NOMO-1 treated with DMSO at 0.1 percent for 48 hours (cell line): ENCODE data around the gene EPN2.

ENCODE experiments used
- DNase-seq: peaks from one replicate; lab custom pipeline; 2025; ENCODE audit not compliant: unreplicated experiment; lab: John Stamatoyannopoulos, UW

The EPN2 gene

DNA sequence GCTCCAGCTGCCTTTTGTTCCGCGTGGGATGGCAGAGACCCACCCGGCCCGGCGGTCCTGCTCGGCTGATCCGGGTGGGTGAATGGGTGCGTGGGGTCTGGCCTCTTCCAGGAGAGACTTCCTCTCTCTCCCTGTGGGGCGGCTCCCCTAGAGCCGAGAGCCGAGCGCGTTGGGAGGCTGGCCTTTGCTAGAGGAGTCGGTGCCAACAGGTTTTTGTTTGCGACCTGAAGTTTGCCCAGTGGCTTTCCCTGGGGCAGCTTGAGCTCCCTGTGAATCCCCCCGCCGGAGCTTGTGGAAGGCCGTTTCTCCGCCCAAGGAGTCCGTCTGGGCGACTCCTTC lies 970 bp downstream of the EPN2 start:
- DNase-seq, result no peak

DNA sequence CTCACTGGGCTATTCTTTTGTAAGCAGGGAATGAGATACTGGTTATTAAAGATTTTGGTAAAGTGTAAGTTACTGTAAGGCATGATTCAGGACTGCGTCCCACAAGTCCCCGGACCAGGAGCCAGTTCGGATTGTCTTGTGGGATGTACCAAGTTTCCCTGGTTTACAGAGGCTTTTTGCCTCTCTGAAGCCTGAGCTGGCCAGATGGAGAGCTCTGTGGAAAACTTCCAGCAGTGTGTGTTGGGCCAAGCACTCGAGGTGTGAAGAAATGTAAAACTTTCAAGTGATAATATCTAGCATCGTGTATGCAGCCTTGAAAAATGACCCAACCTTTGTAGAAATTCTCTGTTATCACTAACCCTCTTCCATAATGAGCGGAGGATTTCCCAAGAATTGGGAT lies 2.4 kb downstream of the EPN2 start:
- DNase-seq, result no peak

- DNase-seq, result no peak
Observed at GRCh38 chr17:19242323-19242722, 5.2 kb downstream of the EPN2 start.

- no peak for DNase-seq
Observed at GRCh38 chr17:19242926-19243325, 5.8 kb downstream of the EPN2 start.

GRCh38 chr17:19243838-19244237 lies 6.7 kb downstream of the EPN2 start:
- no peak for DNase-seq

DNA sequence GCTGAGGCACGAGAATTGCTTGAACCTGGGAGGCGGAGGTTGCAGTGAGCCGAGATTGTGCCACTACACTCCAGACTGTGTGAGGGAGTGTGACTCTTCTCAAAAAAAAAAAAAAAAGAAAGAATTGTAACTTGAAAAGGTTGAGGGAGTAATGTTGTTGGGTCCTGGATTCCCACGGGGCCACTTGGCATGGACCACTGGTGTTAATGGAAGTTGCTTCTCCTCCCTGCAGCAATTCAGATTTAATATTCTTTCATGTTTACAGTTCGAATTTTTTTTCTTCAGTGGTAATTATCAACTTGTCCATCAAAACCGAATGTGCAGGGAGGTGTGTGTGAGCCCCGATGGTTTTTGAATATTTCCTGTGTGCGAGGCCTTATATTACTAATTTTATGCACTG lies 7.2 kb downstream of the EPN2 start:
- no peak for DNase-seq

DNA sequence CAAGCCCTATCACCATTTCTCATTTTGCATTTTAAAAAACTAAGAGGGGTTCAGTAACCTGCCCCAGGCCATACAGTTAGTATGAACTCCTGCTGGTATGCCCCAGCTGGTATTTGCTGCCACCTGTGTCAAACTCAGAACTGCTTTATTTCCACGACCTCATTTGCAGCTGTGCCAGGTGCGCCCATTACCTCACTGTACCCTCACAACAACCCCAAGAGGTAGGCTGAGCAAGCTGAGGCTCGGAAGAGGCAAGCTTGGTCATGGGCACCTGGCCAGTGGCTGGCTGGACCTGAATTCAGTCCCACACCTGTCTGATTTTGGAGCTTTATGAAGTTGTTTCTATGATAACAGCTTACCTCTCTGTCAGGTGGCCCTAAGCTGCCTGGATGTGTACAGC lies 7.6 kb downstream of the EPN2 start:
- no peak for DNase-seq

- no peak for DNase-seq
Observed at GRCh38 chr17:19247473-19247872, 10.3 kb downstream of the EPN2 start.

GRCh38 chr17:19248151-19248927 lies 11.2 kb downstream of the EPN2 start:
- peak; percentile 30 for DNase-seq

GRCh38 chr17:19248928-19249574 lies 11.9 kb downstream of the EPN2 start:
- no peak for DNase-seq

DNA sequence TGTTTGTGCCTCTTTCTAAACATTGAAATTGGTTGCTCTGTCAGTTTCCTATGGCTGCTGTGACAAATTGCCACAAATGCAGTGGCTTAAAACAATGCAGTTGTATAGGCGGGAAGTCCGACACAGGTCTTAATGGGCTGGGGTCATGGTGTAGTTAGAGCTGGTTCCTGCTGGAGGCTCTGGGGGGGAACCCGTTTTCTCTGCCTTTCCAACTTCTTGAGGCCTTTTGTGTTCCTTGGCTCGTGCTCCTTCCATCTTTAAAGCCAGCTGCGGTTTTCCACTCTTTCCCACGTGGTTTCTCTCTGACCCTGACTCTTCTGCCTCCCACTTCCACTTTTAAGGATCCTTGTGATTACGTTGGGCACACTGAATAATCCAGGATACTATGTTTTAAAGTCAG lies 12.5 kb downstream of the EPN2 start:
- DNase-seq, result no peak

- no peak for DNase-seq
Observed at GRCh38 chr17:19250421-19251173, 13.4 kb downstream of the EPN2 start.

GRCh38 chr17:19253112-19253511 lies 15.9 kb downstream of the EPN2 start:
- no peak for DNase-seq

GRCh38 chr17:19254651-19255050 lies 17.5 kb downstream of the EPN2 start:
- no peak for DNase-seq

- DNase-seq, result no peak
Observed at GRCh38 chr17:19255279-19255678, 18.1 kb downstream of the EPN2 start.

DNA sequence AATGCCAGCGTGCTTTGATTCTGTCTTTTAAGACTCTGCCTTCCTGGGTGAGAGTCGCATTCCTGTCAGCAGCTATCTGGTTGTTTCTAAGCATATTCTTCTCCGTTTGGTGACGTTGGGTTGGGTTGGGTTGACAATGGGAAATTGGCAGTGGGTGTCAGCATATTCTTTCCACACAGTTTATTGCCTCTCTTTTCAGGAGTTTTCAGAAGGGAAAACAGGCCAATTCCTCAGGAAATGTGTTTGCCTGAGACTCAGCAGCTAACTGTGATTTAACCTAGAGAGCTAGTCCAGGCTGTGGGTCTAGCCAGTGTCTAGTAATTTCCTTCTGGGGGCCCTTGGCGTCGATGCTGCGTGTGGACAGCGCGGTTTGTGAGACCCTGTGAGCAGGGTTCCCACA lies 21.2 kb downstream of the EPN2 start:
- no peak for DNase-seq

DNA sequence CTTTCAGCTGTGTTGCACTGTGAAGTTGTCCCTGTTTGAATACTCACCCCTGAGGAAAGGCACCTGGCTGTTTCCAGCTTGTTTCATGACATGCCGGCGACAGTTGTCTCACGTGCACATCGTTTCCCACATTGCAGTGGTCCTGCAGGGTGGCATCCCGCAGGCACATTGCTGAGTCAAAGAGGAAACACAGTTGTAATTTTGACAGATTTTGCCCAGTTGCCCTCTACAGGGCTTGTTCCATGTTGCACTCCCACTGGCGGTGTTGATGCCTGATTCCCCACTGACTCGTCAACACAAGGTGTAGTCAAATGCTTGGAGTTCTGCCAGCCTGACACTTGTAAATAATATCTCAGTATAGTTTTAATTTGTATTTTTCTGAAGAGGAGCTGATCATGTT lies 23.8 kb downstream of the EPN2 start:
- DNase-seq, result no peak

GRCh38 chr17:19261426-19261825 lies 24.3 kb downstream of the EPN2 start:
- DNase-seq, result no peak

DNA sequence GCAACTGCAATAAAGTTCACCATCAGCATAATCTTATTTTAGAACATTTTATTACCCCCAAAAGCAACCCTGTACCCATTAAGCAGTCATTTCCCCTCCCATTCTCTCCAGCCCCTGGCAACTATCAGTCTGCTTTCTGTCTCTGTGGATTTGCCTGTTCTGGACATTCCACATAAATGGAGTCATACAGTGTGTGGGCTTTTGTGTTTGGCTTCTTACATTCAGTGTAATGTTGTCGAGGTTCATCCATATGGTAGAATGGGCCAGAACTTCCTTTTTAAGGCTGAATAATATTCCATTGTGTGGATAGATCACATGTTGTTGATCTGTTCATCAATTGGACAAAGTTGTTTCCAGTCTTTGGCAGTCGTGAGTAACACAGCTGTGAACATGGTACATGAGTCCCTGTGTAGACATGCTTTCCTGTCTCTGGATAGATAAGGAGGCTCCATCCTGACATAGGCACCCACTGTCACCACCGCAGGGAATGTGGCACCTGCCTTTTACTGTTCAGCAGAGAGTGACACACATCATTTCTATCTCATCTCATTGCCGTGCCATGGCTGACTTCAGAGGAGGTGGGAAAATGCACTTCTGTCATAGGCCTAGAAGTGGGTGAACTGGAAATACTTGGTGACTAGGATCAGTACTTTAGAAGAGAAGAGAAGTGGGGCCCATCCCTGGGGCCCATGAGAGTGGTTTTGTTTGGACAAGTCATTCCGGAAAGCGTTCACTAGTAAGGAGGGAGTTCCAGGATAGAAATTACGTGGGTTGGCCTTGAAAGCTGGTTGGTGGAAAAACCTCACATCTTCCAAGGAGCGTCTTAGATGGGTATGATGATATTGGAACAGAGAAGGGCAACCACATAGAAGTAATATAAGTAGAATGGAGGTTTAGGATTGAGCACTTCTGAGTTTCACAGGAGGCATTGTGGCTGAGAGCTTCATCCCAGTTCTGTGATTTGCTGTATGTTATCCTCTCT lies 25.8 kb downstream of the EPN2 start:
- no peak for DNase-seq

- DNase-seq, result no peak
Observed at GRCh38 chr17:19263641-19264051, 26.5 kb downstream of the EPN2 start.

- no peak for DNase-seq
Observed at GRCh38 chr17:19264268-19264667, 27.1 kb downstream of the EPN2 start.
